Measurements from ENCODE around the gene PPFIBP2.
"Not testable (repeated sequence)": the region's sequence is repeated elsewhere in the genome, so short reads cannot be mapped to it uniquely, and the experiment has no call there.

The PPFIBP2 gene

DNA sequence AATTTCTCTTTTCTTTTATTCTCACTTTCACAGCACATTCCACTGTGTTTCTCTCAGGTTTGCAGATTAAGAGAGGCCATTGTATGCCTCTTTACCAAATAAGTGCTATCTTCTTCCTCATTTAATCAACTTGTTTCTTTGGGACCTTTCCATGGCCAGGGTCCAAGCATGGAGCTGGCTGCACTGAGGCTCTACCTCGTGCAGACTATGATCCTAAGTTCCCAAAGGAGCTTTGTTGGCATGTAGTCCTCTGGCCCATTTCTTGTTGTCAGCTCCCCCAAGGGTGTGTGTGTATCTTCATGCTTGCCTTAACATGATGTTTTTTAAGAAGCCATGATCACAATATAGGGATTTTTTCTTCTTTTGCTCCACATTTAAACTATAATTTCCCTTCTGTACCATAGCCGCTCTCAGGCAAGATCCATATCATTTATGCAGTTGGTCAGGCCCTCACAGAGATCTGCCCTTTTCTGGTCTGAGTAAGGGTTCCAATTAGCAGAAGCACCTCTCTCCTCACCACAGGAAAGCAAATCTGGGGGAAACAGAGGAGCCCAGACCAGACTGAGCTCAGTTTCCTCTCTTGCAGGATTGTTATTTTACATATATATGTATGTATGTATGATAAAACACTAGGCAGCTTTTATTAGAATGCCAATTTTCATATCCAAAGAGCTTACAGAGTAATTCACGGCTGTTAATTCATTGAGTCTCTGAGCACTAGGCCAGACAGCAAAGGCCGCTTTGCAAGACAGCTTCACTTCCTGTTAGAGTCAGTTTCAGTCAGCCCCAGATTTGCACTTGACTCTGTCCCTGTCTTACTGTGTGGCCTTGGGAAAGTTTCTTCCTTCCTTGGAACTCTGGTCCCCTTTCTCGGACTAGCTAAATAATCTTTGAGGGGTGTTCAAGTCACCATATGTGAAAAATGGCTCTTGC, 125.2 kb downstream of the PPFIBP2 start:
- DNase-seq = no peak

DNA sequence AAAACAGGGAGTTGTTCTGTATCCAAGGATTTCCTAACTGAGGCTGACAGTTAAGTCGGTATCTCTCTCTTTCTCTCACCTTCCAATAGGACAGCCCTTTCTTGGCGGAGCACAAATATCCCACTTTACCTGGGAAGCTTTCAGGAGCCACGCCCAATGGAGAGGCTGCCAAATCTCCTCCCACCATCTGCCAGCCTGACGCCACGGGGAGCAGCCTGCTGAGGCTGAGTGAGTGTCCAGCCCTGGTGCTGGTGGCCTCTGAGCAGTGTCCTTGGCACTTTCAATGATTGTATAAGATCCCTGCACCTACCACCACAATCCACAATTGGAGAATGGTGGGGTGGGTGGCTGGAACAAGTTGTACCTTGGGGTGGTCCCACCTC, 125.8 kb downstream of the PPFIBP2 start:
- DNase-seq = no peak

DNA sequence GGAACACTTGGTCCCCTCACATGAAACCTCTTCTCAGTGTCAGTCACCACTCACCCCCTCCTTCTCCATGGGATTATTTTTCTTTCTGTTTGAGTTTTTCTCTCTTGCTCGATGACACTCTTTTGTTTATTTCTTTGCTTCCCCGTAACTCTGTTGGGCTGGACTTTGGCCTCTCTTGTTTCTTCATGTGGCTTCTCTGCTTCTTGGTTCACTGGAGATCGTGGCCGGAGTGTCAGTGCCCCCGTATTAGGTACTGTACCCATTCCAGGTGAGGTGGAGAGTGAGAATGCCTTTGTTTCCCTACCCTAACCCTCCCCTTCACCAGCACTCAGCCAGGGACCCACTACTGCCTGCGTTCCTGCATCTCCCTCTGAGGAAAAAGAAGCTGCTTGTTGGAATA, 127.0 kb downstream of the PPFIBP2 start:
- no peak for DNase-seq

DNA sequence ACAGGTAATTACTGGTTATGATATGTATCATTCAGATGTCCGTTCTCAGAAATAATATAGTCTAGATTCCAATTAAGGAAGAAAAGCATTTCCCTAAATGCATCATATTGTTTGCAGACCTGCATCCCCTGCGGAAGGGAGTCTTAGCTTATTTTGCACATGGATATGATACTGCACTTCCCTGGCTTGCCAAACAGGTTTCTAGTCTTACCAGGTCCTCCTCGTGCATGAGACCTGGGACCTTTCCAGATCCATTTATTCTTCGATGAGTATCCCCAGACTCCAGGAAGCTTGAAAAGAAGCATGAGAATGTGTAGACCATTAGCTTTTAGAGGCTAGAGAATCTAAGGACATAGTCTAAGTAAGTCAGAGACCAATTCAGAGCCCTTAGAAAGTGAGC, 128.9 kb downstream of the PPFIBP2 start:
- no peak for DNase-seq

DNA sequence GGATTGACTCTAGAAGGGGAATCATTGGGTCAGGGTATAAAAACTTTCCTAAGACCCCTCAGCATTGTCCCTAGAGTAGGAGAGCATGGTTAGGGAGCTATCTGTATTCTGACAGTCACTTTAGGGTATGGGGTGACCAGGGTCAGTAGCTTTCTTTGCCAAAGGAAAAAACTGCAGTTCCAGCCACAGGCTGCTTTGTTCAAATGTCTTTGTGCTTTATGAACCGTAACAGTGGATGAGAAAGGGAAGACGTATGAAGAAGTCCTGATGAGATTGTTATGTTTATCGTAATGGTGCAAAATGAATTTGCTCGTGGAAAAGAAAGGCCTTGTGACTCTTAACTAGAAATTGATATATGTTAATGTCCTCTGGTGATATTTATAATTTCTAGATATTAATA, 129.5 kb downstream of the PPFIBP2 start:
- DNase-seq = no peak

DNA sequence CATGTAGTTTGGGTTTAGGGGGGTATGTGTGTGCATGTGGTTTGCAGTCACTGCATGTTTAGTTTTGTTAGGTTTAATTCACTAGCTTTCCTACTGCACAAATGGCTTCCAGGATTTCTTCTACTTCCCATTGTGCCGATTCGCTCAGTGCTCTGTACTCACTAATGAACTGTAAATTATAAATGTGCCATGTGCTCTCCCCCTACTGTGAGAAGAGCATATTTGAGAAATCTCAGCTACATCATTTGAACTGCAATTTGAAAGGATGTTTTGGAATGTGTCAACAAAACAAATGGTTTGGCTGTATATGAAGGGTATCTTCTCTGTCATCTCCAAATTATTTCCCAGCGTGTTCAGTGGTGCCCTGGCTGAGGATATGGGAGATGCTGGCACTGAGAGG, 131.4 kb downstream of the PPFIBP2 start:
- DNase-seq = no peak

DNA sequence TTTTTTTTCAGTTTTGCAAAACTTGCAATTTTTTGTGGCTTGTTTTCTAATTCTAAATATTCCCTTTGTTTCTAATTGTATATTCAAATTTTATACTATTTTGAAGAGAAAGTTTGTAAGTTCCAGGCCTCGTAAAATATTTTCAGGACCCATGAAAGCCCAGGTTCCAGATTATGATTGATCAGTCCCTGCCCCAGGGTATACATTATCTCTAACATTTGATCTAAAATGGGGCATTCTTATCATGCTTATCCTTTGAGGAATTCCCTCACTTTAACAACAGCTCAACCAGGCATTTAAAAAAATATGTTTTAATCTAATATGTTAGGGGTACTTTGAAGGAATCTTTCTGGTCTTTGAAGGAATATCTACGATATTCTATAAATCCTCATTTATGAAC, 133.1 kb downstream of the PPFIBP2 start:
- no peak for DNase-seq

DNA sequence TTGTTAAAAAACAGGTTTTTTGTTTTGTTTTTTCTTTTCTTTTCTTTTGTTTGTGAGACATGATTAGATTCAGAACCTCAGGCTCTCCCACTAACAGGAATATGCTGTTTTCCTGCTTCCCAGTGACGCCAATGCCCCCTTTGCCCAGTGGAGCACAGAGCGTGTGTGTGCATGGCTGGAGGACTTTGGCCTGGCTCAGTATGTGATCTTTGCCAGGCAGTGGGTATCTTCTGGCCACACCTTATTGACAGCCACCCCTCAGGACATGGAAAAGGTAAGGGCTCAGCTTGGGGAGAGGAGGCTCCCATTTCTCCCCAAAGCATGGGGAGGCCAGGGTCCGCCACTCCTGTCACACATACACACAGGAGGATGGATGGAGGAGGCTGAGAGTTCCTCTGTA, 134.5 kb downstream of the PPFIBP2 start:
- no peak for DNase-seq

DNA sequence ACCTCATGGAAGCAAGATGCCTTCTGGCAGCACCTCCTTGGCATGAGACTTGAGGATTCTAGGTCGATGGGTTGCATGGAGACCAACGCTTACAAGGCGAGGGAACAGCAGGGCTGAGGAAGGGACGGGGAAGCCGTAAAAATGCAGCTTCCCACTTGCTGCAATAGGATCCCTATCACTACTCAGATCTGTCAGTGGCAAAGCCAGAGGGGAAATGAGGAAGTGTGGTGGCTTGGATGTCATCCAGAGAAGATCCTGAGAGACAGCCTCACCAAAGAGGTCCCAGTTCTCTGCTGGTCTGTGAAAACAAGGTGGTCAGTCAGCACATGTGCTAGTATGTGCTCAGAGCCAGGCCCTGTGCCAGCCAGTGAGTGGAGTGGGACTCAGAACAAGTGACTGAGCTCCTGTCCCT, 137.3 kb downstream of the PPFIBP2 start:
- DNase-seq = peak; percentile 42

DNA sequence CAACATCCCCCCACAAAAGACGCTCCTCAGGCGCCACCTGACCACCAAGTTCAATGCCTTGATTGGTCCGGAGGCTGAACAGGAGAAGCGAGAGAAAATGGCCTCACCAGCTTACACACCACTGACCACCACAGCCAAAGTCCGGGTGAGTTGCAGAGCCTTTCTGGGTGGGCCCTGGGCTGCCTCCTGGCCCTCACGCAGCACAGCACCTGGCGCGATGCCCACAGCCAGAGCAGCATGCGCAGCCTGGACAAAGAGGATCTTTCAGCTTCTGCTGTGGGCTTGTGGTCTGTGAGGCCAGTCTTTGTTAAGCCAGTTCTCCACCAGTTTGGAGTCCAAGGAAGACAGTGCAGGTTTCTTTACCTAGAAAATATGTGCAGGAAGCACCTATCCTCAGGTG, 137.9 kb downstream of the PPFIBP2 start:
- no peak for DNase-seq

DNA sequence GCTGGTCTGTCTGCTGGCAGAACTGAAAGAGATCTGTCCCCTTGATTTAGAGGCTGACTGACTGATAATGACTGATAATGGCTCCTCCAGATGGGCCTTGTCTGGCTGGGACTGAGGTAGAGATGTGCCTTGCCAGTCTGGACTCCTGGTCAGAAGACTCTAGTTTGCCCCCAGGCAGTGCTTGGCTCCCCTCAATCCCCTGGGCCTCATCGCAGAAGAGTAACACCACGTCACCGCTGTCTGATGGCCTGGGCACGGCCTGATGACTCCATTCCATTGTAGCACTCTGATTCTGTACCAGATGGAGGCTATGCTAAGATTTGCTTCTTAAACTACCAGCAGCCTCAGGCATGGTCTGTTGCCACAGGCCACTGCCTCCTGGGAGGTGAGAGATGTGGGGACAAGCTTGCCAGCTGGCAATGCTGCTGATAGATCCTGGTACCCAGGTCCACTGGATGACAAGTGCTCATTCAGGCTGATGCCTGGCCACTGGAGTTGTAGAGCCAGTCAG, 140.5 kb downstream of the PPFIBP2 start:
- DNase-seq = peak; percentile 76

DNA sequence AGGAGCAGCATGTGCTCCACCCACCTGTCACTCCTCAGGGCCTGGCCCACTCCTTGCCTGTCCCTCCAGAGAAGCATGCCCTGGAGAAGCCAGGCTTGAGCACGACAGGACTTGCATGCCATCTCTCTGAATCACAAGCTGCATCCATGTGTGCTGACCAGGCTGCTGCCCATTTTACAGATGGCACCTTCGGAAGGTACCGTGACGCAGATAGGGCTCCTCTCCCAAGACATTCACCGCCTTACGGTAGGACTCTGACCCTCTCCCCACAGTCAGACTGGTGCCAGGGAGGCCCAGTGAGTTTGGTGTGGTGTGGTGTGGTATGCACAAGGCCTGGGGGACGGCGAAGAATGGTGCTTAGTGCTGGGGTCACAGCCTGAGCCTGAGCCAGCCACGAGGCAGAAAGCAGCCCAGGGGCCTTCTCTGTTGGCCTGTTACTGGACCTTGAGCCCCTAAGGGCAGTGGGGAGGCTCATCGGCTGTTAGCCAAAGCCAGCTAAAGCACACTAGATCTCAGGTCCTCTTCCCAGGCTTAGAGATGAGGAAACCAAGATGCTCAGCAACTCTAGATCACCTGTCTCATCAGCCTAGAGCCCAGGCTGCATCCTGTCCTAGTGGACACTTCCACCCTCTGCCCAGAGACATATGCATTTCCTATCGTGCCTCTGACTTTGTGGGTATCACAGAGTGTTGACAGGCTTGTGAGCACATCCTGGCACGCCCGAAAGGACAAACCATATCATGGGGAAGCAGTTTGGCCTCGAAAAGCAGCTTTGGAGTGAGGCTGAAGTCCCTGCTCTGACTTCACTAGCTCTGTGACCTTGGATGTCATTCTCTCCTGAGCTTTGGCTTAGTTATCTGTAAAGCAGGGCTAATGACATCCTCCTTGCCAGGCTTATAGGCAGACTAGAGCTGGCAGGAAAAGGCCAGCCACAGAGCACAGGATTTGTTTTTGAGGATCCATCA, 141.7 kb downstream of the PPFIBP2 start:
- DNase-seq = no peak

DNA sequence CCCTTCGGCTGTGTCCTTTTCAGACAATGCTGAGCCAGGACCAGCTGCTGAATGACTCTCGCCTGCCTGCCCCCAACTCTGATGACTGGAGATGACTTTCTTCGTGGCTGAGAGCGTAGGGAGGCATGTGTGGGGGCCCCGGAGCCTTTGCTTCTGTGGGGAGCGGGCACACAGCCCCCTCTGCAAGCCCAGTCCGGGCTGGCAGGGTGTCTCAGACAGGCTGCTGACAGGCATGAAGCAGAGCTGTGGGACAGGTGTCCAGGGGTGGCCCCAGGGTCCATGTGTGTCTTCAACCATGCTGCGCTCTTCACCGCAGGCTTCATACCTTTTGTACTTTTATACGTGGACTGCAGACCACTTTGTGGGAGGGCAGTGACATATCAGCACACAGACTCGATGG, 142.9 kb downstream of the PPFIBP2 start:
- DNase-seq = no peak

DNA sequence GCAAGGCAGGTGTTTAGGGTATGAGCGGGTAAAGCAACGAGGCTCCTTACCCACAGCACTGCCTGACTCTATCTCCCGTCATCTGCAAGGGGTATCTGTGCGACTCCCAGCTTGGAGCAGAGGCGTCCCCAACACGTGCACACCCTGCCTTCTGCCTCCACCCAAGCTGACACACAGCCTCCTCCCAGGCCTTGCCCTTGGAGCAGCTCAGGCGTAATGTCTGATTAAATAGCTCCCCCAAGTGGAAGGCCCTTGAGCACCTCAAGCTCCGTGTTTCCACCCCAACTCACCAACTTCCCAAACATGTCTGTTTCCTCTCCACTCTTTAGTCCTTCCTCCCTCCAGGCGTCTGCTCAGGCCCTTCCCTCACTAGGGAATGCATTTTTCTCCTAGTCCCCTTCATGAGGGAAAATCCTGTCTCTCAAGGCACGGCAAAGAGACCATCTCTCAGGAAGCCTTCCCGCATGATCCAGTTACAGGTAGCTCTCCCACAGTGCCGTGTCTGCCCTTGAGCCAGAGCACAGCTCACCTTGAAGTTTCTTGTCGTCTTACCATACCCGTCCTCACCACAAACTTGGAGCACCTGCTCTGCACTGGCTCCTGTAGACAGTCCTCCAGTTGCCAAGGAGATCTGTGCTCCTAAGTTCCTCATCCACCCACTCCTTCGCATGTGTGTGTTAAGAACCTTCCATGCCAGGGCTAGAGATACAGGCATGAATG, 143.7 kb downstream of the PPFIBP2 start:
- DNase-seq = peak; percentile 75

DNA sequence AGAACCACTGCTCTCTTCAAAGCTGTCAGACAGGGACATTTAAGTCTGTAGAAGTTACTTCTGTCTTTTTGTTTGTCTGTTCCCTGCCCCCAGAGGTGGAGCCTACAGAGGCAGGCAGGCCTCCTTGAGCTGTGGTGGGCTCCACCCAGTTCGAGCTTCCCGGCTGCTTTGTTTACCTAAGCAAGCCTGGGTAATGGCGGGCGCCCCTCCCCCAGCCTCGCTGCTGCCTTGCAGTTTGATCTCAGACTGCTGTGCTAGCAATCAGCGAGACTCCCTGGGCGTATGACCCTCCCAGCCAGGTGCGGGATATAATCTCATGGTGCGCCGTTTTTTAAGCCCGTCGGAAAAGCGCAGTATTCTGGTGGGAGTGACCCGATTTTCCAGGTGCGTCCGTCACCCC, 149.7 kb downstream of the PPFIBP2 start:
- not testable (repeated sequence) for DNase-seq

DNA sequence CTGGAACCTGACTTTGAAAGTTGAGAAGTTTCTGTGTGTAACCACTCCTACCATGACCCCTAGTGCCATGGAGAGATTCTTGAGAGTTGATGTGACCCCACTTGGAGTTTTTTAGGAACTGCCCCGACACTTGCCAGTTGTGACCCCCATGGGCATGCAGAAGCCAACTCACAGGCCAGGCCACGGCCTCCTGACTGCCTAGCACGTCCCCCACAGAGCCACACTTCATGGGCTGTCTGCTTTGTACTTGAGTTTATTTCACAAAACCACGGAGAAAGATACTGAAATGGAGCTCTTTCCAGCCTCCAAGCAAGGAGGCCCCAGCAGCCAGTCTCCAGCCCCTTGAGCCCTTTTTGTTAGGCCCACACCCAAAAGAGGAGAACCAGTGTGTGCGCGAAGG, 151.1 kb downstream of the PPFIBP2 start:
- DNase-seq = no peak

DNA sequence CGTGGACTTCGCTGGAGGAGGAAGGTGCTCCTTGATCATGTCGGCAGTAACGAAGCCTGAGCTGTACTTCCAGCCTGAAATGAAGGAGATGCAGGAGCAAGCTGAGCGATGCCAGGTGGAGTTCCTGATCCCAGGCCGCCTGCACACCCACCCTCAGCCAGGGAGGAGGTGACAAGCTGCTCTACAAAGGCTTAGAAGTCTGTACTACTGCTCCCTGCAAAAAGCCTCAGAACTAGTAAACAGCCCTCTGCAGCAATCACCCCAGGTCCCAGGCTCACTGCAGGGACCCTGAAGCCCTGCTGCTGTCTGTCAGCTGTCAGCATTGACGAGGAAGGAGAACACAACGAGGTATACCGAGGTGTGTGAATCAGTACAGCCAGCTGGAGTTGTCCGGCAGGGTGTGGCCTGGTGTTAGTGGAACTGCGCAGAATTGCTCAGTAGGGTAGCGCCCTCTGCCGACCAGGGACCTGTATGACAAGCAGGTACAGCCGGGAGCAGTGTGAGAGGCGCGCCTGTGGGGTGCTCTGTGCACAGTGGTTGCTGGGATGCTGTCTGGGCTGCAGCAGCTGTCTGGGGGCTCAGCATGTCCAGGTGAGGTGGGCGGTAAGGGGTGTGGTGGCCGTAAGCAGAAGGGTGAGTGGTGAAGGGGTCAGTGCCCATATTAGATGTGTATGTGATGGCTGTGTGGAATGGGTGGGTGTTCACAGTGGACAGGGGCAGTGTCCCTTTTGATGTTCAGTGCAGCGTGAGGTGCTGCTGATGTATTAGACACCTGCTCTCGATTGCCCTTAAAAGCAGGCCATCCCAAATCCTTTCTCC, 151.9 kb downstream of the PPFIBP2 start:
- peak; percentile 91 for DNase-seq

DNA sequence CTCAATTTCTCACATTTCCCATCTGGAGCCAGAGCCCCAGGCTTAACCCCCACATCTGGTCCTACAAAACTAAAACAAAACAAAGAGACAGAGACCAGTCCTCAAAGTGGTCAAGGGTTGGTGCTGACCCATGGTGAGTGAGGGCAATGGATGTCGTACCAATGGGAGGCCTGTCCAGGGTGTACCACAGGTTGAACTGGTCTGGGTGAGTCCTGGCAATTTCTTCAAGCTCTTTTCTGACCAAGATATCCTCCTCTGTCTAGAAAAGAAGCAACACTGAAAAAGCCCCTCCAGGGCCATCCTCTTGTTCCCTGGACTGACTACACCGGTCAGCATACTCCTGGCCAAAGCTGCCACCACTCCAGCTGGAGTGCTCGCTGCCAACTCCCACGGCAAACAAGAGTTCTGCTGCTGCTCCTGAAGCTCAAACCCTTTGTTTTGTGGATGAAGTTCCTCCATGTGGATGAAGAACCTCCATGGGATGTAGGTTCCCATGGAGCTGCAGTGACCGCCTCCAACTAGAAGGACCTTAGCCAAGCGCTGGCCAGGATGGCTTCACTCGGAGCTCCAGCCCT, 152.6 kb downstream of the PPFIBP2 start:
- DNase-seq = no peak

DNA sequence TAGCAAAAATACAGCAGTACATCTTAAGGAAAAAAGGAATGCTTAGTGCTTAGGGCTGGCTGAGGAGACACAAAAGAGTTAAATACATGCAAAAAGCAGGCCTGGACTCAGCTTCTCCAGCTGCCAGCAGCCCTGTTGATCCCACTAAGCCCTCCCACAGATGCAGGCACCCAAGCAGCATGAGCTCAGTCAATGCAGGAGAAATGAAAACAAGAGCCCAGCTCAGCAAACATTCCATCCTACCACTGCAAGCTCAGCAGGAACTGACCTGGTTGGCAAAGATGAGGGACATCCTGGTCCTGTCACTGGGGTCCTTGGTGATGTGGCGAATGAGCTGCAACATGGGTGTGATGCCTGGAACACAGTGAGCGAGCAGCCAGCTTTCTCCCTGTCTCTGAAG, 153.7 kb downstream of the PPFIBP2 start:
- no peak for DNase-seq

DNA sequence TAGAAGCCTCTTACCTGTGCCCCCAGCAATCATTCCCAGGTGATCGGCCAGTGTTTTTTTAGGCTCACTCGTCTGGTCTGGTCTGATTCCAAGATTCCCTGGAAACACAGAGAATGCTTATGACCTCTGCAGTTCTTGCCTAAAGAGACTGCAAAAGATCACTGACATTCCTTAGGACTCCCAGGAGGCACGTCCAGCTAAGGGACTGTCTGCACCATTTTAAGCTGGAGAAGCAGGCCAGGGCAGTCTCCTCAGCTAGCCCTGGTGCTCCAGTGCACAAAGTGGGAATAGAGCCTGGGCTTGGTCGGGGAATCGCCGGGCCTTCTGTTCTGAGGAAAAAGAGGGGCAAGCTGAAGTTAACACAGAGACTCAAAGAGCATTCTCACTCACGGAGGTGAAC, 154.7 kb downstream of the PPFIBP2 start:
- DNase-seq = no peak

DNA sequence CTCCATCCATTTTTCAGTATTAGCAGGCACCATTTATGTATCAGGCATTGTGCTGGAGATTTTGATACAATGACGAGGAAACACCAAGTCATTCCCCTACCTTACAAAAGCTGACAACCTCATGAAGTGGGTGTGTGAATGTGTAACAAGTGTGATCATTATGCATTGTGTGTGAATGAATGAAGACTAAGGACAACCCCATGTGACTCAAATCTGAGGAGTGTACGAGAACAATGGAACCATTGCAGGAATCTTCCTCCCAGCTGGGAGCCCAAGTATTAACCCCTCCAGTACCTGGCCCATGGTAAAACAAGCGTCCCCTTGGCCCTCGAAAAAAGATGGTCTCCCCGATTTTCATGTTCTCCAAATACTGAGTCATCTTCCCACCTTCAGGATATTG, 155.1 kb downstream of the PPFIBP2 start:
- no peak for DNase-seq

DNA sequence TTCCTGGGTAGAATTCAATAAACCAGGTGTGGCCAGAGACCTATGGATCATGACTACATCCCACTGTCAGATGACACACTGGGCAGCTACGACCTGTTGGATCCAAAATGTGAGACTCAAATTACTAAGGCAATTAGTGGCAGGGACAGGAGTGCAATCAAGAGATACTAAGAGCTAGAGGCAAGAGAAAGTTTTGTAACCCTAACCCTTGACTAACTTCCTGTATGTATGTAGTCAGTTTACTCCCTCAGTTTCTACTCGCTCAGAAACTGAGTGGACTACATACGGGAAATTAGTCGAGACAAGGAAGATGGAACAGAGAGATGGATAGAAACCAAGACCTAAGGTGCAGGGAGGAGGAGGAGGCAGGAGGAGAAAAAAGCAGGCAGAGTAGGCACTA, 156.8 kb downstream of the PPFIBP2 start:
- no peak for DNase-seq

Data from islet precursor cell (in vitro differentiated cells).